IgD-negative memory B cell (primary cell): Measurements from ENCODE around the gene KIAA0319L. TPM values are rescaled to one million over a fixed set of nuclear protein-coding genes. Genes with fewer than 3 reads are reported as not detected.

Experiments
- H3K27ac Mint-ChIP-seq, 3 donors: one replicate each; pipeline ENCODE4 v1.8.0; 2020 to 2022; ENCODE audit warnings: mild to moderate bottlenecking in 3 of 3, mixed read lengths in 3 of 3, moderate library complexity in 1 of 3
- H3K27me3 Mint-ChIP-seq: one replicate; pipeline ENCODE4 v1.8.0; 2021; ENCODE audit warnings: mixed read lengths
- H3K36me3 Mint-ChIP-seq: one replicate; pipeline ENCODE4 v1.8.0; 2020; ENCODE audit warnings: mild to moderate bottlenecking, mixed read lengths
- H3K4me1 Mint-ChIP-seq, 3 donors: one replicate each; pipeline ENCODE4 v1.8.0; 2020 to 2022; ENCODE audit warnings: mixed read lengths in 3 of 3, mild to moderate bottlenecking in 1 of 3
- H3K4me3 Mint-ChIP-seq, 4 donors: one replicate each; pipeline ENCODE4 v1.8.0; 2020 to 2022; ENCODE audit warnings: mild to moderate bottlenecking in 4 of 4, mixed read lengths in 4 of 4, moderate library complexity in 3 of 4
- H3K9me3 Mint-ChIP-seq, 3 donors: one replicate each; pipeline ENCODE4 v1.8.0; 2020 to 2021; ENCODE audit warnings: mixed read lengths in 3 of 3, mild to moderate bottlenecking in 1 of 3
- polyA plus RNA-seq: library from polyadenylated mRNA; unstranded; fragments of 300-500 nt; fragmentation: Illumina TruSeq; gene quantifications from one replicate; pipeline ENCODE4 v1.2.3, GENCODE V29; 2021

The KIAA0319L gene
- polyA plus RNA-seq, 1 donor from 2014 or later, result 25.2 TPM

DNA sequence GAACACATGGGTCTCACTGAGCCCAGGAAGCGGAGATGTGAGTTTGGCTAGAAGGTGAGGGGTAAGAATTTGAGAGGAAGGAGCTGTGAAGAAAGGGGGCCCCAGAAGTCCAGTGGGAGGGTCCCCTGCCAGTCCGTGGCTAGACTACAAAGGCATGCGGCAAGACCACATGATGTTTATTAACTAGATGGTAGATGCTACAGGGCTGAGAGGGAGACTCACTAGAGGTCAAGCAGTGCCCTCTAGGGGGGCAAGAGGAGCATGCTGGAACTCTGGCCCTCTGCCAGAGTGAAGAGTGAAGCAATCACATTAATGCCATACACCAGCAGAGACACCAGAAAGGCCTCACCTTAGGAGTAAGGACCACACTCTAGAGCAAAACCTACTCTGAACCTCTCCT is 12.2 kb downstream of the KIAA0319L start:
- Mint-ChIP-seq H3K4me1 (peaks cover 30 to 33% (median 31%) of the 10 kb centered on the region in 3 donors), H3K27ac (peak overlapping the region in 1 of 3 donors; percentile 39), H3K36me3 (no peaks in the 10 kb centered on the region), H3K9me3 (no peaks in the 10 kb centered on the region), H3K27me3 (no peaks in the 10 kb centered on the region), H3K4me3 (peak overlapping the region in 1 of 4 donors; percentile 50)

DNA sequence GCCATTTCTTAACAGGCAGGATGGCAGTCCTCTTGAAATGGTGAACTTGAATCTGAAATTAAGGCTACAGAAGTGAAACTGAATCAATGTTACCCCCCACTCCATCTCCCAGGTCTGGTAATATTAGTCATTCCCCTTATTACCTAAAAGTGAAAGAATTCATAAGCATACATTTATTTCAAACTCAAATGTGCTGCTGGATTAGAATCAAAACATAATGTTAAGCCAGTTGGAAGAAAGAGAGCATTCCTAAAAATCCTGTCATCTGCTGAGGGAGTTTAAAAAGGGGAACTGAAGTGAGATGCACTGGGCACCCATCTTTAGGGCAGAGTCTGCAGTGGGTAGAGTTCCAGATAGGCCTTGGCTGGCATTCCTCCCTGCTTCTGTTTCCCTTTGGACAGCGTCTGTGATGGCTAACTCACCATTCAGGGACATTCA is 17.4 kb downstream of the KIAA0319L start:
- no peaks in the 10 kb centered on the region for H3K9me3 Mint-ChIP-seq

DNA sequence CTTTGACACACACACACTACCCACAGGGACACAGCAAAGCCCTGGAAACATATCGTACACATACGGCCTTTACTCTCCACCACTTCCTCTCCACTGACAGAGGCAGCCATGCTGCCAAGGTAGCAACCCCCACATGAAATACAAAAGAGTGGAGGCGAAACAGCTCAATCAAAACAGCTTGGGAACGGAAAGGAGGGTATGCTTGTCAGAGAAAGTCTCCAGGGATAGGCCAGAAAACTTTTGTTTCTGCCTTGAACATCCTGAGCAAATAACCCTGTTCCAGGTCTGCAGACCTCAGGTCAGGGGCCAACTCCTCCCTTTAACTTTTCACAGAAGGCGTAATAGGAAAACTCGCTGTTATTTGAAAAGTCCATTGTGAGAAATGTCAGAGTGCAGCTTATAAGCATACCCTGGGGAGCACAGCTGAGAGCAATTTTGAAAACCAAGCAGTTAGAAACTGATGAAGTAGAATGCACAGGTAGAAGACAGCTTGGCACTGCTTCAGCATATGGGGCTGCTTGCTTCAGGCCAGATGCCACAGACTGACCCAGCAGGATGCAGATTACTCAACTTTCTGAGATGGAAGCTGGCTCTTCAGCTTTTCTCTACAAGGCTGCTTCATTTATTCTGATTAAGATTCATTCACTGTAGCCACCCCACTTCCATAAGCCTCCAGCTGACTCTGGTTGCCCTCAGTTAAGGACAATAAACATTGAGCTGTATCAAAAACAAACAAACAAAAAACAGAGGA is 18.0 kb downstream of the KIAA0319L start:
- peak overlapping the region; percentile 4 to 97 (median 95) for H3K27ac Mint-ChIP-seq
- H3K9me3 Mint-ChIP-seq, result no peaks in the 10 kb centered on the region
- no peaks in the 10 kb centered on the region for H3K27me3 Mint-ChIP-seq
- peaks cover 34 to 41% (median 38%) of the 10 kb centered on the region in 3 donors for H3K4me1 Mint-ChIP-seq
- H3K4me3 Mint-ChIP-seq, result peak overlapping the region; percentile 2 to 76 (median 64)
- H3K36me3 Mint-ChIP-seq, result no peaks in the 10 kb centered on the region

More for the DNA sequence above, 17.4 kb downstream of the KIAA0319L start:
- no peaks in the 10 kb centered on the region for H3K27me3 Mint-ChIP-seq
- peak overlapping the region in 2 of 4 donors; percentile 19 to 76 for H3K4me3 Mint-ChIP-seq
- H3K4me1 Mint-ChIP-seq, result peaks cover 34 to 41% (median 40%) of the 10 kb centered on the region in 3 donors
- H3K36me3 Mint-ChIP-seq, result no peaks in the 10 kb centered on the region
- peak overlapping the region; percentile 4 to 97 (median 95) for H3K27ac Mint-ChIP-seq

DNA sequence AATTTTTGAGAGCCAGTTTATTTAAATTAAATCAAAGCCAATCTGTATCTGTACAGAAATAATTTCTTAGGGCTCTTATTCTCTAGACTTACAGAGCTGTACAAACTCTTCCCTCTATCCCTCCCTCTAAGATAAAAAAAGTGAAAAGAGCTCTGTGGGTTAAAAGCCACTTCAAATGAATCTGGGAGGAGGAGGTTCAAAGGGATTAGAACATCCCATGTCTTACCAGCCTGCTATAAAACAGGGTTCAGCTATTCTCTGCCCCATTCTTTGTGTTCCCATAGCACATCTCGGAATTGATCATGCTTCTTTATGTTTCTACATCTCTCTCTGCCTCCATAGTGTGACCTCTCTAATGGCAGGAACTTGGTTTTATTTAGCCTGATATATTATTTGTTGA is 19.4 kb downstream of the KIAA0319L start:
- Mint-ChIP-seq H3K36me3 (peaks cover 2% of the 10 kb centered on the region), H3K27me3 (no peaks in the 10 kb centered on the region), H3K4me3 (no peak overlapping the region), H3K9me3 (no peaks in the 10 kb centered on the region), H3K4me1 (peaks cover 26 to 42% (median 36%) of the 10 kb centered on the region in 3 donors), H3K27ac (no peak overlapping the region)

DNA sequence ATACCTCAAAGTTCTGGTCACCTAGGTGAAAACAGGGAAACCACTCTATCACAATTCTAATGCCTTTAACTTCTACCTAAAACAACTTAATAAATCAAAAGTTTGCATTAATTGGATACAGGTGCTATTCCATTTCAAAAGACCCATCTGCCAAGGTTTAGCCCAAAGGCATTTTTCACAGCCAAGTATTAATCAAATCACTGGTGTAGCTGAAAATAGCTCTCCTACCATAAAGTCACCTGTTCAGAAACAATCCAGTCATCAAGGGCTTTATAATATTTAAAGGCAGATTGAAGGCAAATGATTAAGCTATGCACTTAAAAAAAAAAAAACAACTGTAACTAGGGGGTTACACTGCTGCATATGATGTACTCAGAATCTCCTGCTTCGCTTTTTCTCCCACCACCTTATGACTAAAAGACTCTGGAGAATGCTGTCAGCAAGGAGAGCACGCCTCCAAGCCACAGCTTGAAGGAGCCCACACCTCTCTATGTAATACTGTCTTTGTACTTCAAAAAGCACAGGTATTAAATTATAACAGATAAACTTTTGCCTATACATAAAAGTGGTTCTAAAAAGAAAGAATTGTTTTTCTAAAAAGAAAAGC is 20.5 kb downstream of the KIAA0319L start:
- H3K4me1 Mint-ChIP-seq, result peaks cover 23 to 42% (median 31%) of the 10 kb centered on the region in 3 donors
- H3K36me3 Mint-ChIP-seq, result peaks cover 4% of the 10 kb centered on the region
- no peaks in the 10 kb centered on the region for H3K27me3 Mint-ChIP-seq
- H3K9me3 Mint-ChIP-seq, result no peaks in the 10 kb centered on the region
- peak overlapping the region in 1 of 4 donors; percentile 31 for H3K4me3 Mint-ChIP-seq
- H3K27ac Mint-ChIP-seq, result no peak overlapping the region

DNA sequence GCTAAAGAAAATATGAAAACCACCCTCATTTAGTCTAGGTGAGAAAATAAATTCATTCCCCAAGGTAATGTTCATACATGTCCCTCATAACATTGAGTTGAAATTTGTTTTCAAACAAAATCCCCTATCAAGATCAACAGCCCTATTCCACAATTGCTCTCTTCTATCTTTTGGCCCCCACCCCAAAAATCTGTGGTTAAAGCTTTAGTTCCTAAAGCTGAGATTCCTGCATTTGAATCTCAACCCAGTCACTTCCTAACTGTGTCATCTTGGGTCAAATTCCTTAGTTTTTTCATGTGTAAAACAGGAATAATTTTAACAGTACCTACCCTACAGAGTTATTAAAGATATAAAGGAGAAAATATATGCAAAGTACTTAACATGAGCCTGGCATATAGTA is 22.0 kb downstream of the KIAA0319L start:
- Mint-ChIP-seq H3K4me3 (no peak overlapping the region), H3K27ac (no peak overlapping the region), H3K9me3 (peaks cover 0 to 4% (median 3%) of the 10 kb centered on the region in 3 donors), H3K27me3 (no peaks in the 10 kb centered on the region), H3K36me3 (peaks cover 9% of the 10 kb centered on the region), H3K4me1 (peaks cover 22 to 38% (median 31%) of the 10 kb centered on the region in 3 donors)

DNA sequence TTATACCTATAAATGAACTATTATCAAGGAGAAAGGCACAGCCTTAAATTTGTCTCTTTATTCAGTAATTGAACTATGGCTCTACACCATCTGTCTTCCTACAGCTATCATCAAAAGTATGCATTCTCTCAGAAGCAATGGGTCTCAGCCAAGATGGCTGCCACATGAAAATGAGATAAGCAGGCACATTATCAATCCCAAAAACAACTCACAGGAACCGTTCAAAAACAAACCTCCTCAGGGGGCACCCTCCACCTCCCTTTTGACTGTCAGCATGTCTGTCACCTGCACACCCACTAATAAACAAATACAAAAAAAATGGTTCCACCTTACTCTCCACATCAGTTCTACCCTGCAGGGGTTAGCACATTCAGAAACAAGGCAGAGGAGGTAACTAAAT is 23.6 kb downstream of the KIAA0319L start:
- no peaks in the 10 kb centered on the region for H3K27me3 Mint-ChIP-seq
- H3K9me3 Mint-ChIP-seq, result peaks cover 0 to 5% (median 4%) of the 10 kb centered on the region in 3 donors
- peaks cover 5 to 25% (median 14%) of the 10 kb centered on the region in 3 donors for H3K4me1 Mint-ChIP-seq
- peaks cover 10% of the 10 kb centered on the region for H3K36me3 Mint-ChIP-seq
- peak overlapping the region in 1 of 4 donors; percentile 12 for H3K4me3 Mint-ChIP-seq
- H3K27ac Mint-ChIP-seq, result peak overlapping the region in 1 of 3 donors; percentile 13

DNA sequence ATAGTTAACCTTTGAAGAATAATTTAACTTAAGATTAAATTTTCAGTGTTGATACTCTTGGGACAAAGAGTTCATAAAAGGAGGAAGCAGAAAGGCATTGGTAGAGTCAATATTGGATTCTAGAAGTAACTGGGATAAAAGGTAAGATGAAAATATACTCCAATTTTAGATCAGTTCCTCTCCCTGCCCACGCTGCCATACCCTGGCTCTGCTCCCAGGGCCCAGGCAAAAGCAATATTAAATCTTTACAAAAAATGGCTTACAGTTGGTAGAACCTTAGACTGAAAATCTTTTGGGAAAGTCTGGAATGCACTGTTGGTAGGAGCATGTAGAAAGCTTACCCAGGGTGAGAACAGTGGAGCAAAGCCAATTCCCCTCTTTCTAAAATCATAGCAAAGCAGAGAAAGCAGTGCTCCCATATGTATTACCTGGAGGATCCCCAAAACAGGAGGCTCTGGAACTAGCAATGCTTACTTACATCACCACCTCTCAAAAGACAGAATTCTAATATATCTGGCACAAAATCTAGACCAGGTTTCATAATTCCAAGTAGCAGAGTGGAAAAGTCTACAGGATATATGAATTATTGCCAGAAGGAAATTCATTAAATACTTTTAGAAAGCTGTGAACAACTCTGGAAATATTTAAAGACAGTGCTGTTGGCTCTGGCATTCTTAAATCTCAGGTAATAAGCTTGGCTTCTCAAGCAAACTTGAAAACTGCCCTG is 24.5 kb downstream of the KIAA0319L start:
- Mint-ChIP-seq H3K36me3 (peaks cover 13% of the 10 kb centered on the region), H3K9me3 (peaks cover 0 to 5% (median 4%) of the 10 kb centered on the region in 3 donors), H3K4me1 (peaks cover 4 to 19% (median 11%) of the 10 kb centered on the region in 3 donors), H3K27ac (no peak overlapping the region), H3K27me3 (no peaks in the 10 kb centered on the region), H3K4me3 (no peak overlapping the region)

DNA sequence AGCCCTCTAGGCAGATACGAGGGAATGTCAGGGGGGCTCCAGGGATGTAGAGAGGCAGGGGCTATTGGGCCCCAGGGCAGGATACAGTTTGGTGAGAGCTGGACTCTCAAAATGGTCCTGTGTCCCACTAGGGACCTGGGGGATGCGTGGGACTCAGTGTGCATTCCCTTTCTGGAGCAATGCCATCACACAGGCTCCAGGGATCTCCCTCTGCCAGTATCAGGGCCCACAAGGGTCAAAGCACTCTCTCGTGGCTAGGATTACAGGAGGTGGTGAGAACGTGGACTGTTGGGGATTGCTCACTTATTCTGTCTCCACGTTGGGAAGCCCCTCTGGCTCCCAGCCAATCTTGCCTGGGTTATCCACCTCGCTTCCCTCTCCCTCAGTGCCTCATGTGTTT is 25.8 kb downstream of the KIAA0319L start:
- Mint-ChIP-seq H3K27me3 (no peaks in the 10 kb centered on the region), H3K36me3 (peaks cover 13% of the 10 kb centered on the region), H3K4me3 (no peak overlapping the region), H3K4me1 (peaks cover 4 to 13% (median 9%) of the 10 kb centered on the region in 3 donors), H3K9me3 (peaks cover 0 to 5% (median 4%) of the 10 kb centered on the region in 3 donors), H3K27ac (no peak overlapping the region)

DNA sequence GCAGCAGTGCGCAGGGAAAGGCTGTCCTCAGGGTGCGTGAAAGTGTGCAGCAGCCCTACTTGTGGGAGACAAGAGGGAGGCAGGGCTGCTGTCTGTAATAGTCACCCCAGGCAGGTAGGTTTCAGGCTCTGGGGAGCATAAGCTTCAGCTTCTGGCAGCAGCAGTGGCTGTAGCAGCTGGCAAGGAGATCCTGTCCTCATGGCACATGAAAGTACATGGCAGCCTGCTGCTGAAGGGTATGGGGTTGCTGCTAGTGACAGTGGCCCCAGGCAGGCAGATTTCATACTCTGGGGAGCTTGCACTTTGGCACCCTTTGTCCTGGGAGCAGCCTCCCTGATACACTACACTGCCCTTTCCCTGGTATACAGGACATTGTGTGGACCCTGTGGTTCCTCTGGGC is 26.3 kb downstream of the KIAA0319L start:
- H3K9me3 Mint-ChIP-seq, result peaks cover 0 to 5% (median 4%) of the 10 kb centered on the region in 3 donors
- no peak overlapping the region for H3K4me3 Mint-ChIP-seq
- H3K4me1 Mint-ChIP-seq, result peaks cover 3 to 13% (median 8%) of the 10 kb centered on the region in 3 donors
- H3K36me3 Mint-ChIP-seq, result peaks cover 13% of the 10 kb centered on the region
- H3K27ac Mint-ChIP-seq, result no peak overlapping the region
- H3K27me3 Mint-ChIP-seq, result no peaks in the 10 kb centered on the region

DNA sequence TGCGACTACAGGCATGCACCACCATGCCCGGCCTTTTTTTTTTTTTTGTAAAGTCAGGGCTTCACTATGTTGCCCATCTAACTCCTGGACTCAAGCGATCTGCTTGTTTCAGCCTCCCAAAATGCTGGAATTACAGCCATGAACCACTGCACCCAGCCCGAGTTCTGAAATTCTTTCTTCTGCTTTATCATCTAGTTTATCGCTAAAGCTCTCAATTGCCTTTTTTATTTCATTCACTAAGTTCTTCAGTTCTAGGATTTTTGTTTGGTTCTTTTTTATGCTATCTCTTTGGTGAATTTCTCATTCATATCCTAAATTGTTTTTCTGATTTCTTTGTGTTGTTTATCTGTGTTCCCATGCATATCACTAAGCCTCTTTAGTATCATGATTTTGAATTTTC is 27.0 kb downstream of the KIAA0319L start:
- Mint-ChIP-seq H3K27ac (no peak overlapping the region), H3K27me3 (no peaks in the 10 kb centered on the region), H3K9me3 (peaks cover 0 to 5% (median 4%) of the 10 kb centered on the region in 3 donors), H3K4me3 (no peak overlapping the region), H3K4me1 (peaks cover 2 to 7% (median 5%) of the 10 kb centered on the region in 3 donors), H3K36me3 (peaks cover 13% of the 10 kb centered on the region)

DNA sequence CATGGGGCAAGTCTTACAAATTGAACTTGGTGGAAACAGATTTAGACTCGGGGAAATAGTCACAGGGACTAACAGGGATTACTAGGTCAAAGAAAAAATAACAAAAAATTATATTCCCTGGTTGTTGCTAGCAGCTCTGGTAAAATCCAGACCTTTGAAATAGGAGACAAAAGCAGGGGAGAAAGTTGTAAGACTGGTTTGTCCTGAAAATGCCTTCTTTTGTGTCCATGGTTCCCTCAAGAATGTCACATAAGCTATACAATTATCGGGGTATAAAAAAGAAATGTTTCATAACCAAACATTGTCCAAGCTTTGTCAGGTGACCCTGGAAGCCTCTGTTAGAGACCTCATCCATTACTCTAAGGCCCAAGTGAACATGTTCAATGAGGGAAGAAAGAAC is 33.1 kb downstream of the KIAA0319L start:
- H3K4me3 Mint-ChIP-seq, result no peak overlapping the region
- peaks cover 2 to 12% (median 5%) of the 10 kb centered on the region in 3 donors for H3K4me1 Mint-ChIP-seq
- H3K9me3 Mint-ChIP-seq, result peaks cover 0 to 3% (median 0%) of the 10 kb centered on the region in 3 donors
- H3K27me3 Mint-ChIP-seq, result no peaks in the 10 kb centered on the region
- H3K27ac Mint-ChIP-seq, result no peak overlapping the region
- H3K36me3 Mint-ChIP-seq, result peaks cover 13% of the 10 kb centered on the region

DNA sequence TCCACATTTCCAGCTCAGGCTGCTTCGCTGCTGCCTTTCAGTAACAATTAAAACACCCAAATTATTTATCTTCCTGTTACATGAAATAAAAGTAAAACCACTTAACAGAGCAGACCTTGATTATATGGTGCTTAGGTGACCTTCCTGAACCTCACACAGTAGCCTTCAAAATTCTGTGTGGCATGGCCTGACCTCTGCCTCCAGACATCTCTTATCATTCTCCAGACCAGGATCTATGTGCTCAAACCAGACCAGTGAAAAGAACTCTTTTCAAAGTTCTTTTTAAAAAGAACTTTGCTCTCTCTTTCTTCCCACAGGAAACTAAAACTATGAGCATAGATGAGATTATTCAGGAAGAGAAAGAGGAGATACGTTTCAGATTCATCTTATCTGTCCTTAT is 37.8 kb downstream of the KIAA0319L start:
- Mint-ChIP-seq H3K27me3 (no peaks in the 10 kb centered on the region), H3K4me3 (no peak overlapping the region), H3K27ac (no peak overlapping the region), H3K4me1 (peaks cover 2 to 26% (median 13%) of the 10 kb centered on the region in 3 donors), H3K36me3 (peaks cover 17% of the 10 kb centered on the region), H3K9me3 (peaks cover 5 to 16% (median 5%) of the 10 kb centered on the region in 3 donors)

DNA sequence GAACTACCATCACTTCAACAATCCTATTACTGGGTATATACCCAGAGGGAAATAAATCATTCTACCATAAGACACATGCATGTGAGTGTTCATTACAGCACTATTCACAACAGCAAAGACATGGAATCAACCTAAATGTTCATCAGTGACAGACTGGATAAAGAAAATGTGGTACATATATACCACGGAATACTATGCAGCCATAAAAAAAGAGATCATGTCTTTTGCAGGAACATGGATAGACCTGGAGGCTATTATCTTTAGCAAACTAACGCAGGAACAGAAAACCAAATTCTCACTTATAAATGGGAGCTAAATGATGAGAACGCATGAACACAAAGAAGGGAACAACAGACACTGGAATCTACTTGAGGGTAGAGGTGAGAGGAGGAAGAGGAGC is 39.0 kb downstream of the KIAA0319L start:
- Mint-ChIP-seq H3K27ac (no peak overlapping the region), H3K36me3 (peaks cover 12% of the 10 kb centered on the region), H3K4me1 (peaks cover 8 to 26% (median 10%) of the 10 kb centered on the region in 3 donors)

DNA sequence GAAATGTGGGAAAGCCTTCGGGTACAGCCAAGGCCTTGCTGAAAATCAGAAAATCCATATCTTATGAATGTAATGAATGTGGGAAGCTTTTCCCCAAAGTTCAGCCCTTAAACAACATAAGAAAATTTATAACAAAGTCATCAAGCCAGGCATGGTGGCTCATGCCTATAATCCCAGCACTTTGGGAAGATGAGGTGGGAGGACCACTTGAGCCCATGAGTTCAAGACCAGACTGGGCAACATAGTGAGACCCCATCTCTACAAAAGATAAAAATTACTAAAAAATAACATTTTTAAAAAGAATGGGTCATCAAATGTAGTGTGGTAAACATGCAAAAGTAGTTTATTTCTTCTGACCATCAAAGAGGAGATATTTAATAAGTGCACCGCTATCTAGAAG is 45.9 kb downstream of the KIAA0319L start:
- H3K27me3 Mint-ChIP-seq, result no peaks in the 10 kb centered on the region
- H3K4me3 Mint-ChIP-seq, result no peak overlapping the region

More for the DNA sequence above, 39.0 kb downstream of the KIAA0319L start:
- H3K4me3 Mint-ChIP-seq, result no peak overlapping the region
- H3K27me3 Mint-ChIP-seq, result no peaks in the 10 kb centered on the region
- peaks cover 5 to 16% (median 5%) of the 10 kb centered on the region in 3 donors for H3K9me3 Mint-ChIP-seq

More for the DNA sequence above, 45.9 kb downstream of the KIAA0319L start:
- H3K4me1 Mint-ChIP-seq, result peaks cover 23 to 29% (median 28%) of the 10 kb centered on the region in 3 donors
- H3K36me3 Mint-ChIP-seq, result peaks cover 12% of the 10 kb centered on the region
- peaks cover 2 to 10% (median 5%) of the 10 kb centered on the region in 3 donors for H3K9me3 Mint-ChIP-seq
- no peak overlapping the region for H3K27ac Mint-ChIP-seq
